Activated gamma-delta T cell (primary cell): Measurements from ENCODE around the gene MUC2.

Experiments used
- DNase-seq: peaks from one replicate; lab custom pipeline; 2025; lab: John Stamatoyannopoulos, UW

The MUC2 gene

GRCh38 chr11:1087961-1088926, 13.6 kb downstream of the MUC2 start:
- no peak for DNase-seq

GRCh38 chr11:1088927-1089737, 14.5 kb downstream of the MUC2 start:
- no peak for DNase-seq

GRCh38 chr11:1089738-1090599, 15.3 kb downstream of the MUC2 start:
- no peak for DNase-seq

- DNase-seq: no peak
These were observed 16.1 kb downstream of the MUC2 start for GRCh38 chr11:1090600-1091331.

- no peak for DNase-seq
These were observed 16.8 kb downstream of the MUC2 start for GRCh38 chr11:1091332-1092083.

GRCh38 chr11:1092145-1092670, 17.5 kb downstream of the MUC2 start:
- no peak for DNase-seq

GRCh38 chr11:1092919-1093318, 18.2 kb downstream of the MUC2 start:
- no peak for DNase-seq

- no peak for DNase-seq
These were observed 25.1 kb downstream of the MUC2 start for GRCh38 chr11:1099519-1100355.

- no peak for DNase-seq
These were observed 26.0 kb downstream of the MUC2 start for GRCh38 chr11:1100417-1101245.

GRCh38 chr11:1101318-1102089, 26.8 kb downstream of the MUC2 start:
- no peak for DNase-seq

GRCh38 chr11:1102221-1102971, 27.7 kb downstream of the MUC2 start:
- no peak for DNase-seq

- DNase-seq: no peak
These were observed 28.3 kb downstream of the MUC2 start for GRCh38 chr11:1102996-1103395.

GRCh38 chr11:1103401-1104360, 29.0 kb downstream of the MUC2 start:
- DNase-seq: no peak

GRCh38 chr11:1104411-1105182, 29.9 kb downstream of the MUC2 start:
- no peak for DNase-seq

GRCh38 chr11:1105183-1105565, 30.5 kb downstream of the MUC2 start:
- no peak for DNase-seq
